Activated naive CD4-positive, alpha-beta T cell treated with anti-CD3 and anti-CD28 coated beads, Interleukin-2, amount 10 ng/mL, durations not matched to agents 7 days and 5 days (primary cell): ENCODE measurements around the gene MXD4.
A peak's percentile ranks its signal among the peaks of the same experiment; 100 is the strongest.
"Not testable (repeated sequence)": the region's sequence is repeated elsewhere in the genome, so short reads cannot be mapped to it uniquely, and the experiment has no call there.

ENCODE experiments used
- CTCF ChIA-PET: fragments of 350-600 bp; sonication (Branson Sonifier 250); formaldehyde crosslinking; loops from one replicate; lab custom pipeline; 2021; ENCODE audit warnings: antibody characterized with exemption; lab: Charles Lee
- DNase-seq: peaks from one replicate; pipeline ENCODE4 v3.0.0-alpha.2; 2020
- H3K27ac Mint-ChIP-seq: one replicate; pipeline ENCODE4 v1.8.0; 2021; ENCODE audit warnings: mild to moderate bottlenecking, moderate library complexity, mixed read lengths
- H3K27me3 Mint-ChIP-seq: one replicate; pipeline ENCODE4 v1.8.0; 2021; ENCODE audit warnings: mild to moderate bottlenecking, mixed read lengths
- H3K36me3 Mint-ChIP-seq: one replicate; pipeline ENCODE4 v1.8.0; 2021; ENCODE audit warnings: mixed read lengths
- H3K4me1 Mint-ChIP-seq: one replicate; pipeline ENCODE4 v1.8.0; 2021; ENCODE audit warnings: mixed read lengths
- H3K4me3 Mint-ChIP-seq: one replicate; pipeline ENCODE4 v1.8.0; 2021; ENCODE audit warnings: mild to moderate bottlenecking, moderate library complexity, mixed read lengths
- H3K9me3 Mint-ChIP-seq: one replicate; pipeline ENCODE4 v1.8.0; 2021; ENCODE audit warnings: mixed read lengths

MXD4 gene

DNA sequence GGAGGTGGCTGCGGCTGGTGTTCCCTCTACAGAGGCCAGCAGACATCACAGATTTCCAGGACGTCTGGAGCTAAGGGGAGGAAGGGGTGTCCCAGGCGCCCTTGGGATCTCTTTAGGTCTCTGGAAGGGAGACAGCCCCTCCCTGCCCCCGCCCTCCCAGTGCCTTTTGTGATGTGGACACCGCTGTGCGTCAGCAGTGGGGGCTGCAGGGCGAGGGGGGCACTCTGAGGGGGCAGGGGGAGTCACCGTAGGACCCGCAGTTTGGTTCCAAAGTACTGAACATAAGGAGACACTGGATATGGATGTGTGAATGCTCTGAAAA is 25.6 kb upstream of the MXD4 start:
- H3K4me1 Mint-ChIP-seq: peaks cover 32% of the 10 kb centered on the region
- H3K9me3 Mint-ChIP-seq: no peaks in the 10 kb centered on the region
- no peak overlapping the region for H3K4me3 Mint-ChIP-seq

GRCh38 chr4:2286904-2287593 is 25.1 kb upstream of the MXD4 start:
- Mint-ChIP-seq H3K4me3 (no peak overlapping the region), H3K27ac (no peak overlapping the region), H3K4me1 (peaks cover 37% of the 10 kb centered on the region), H3K9me3 (no peaks in the 10 kb centered on the region), H3K36me3 (peaks cover 3% of the 10 kb centered on the region), H3K27me3 (peaks cover 16% of the 10 kb centered on the region)
- DNase-seq: peak; percentile 17
- CTCF ChIA-PET: no interaction called here

More for the DNA sequence above, 25.6 kb upstream of the MXD4 start:
- no peak for DNase-seq
- no peak overlapping the region for H3K27ac Mint-ChIP-seq
- H3K36me3 Mint-ChIP-seq: no peaks in the 10 kb centered on the region
- peaks cover 21% of the 10 kb centered on the region for H3K27me3 Mint-ChIP-seq
- CTCF ChIA-PET: no interaction called here

DNA sequence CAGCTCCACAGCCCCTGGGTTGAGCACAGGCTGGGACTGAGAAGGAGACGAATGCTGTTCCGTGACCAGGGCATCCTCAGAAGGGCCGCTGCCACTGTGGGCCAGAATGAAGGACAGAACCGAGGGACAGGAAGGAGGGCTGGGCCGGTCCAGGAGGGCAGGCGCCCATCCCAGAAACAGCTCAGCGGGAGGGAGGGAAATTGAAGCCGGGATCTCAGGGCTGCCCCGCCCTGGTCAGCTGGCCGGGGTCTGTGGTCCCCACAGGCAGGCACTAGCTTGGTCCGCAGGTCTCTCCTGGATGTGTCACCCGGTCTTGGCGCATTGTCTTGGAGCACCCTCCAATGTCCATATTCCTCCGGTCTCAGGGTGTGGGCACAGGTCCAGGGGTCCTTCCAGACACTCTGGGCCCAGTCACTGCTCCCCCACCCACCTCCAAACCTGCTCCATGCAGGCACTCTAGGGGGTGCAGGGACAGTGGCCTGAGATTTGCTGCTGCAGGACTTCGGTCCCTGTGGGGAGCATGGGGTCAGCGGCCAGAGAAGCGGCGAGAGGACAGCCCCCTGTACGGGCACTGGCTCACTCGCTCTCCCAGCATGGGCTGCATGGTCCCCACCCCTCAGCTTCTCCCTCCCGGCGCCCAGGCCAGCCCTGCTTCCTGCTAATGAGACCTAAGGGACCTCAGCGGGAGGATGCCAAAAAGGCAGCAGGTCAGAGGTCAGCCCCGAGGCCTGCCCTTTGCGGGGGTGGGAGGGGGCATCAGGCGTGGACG is 23.9 kb upstream of the MXD4 start:
- DNase-seq: peak; percentile 14
- Mint-ChIP-seq H3K27me3 (peaks cover 4% of the 10 kb centered on the region), H3K9me3 (no peaks in the 10 kb centered on the region), H3K4me3 (no peak overlapping the region), H3K36me3 (peaks cover 3% of the 10 kb centered on the region), H3K4me1 (peaks cover 43% of the 10 kb centered on the region), H3K27ac (no peak overlapping the region)
- CTCF ChIA-PET: no interaction called here

DNA sequence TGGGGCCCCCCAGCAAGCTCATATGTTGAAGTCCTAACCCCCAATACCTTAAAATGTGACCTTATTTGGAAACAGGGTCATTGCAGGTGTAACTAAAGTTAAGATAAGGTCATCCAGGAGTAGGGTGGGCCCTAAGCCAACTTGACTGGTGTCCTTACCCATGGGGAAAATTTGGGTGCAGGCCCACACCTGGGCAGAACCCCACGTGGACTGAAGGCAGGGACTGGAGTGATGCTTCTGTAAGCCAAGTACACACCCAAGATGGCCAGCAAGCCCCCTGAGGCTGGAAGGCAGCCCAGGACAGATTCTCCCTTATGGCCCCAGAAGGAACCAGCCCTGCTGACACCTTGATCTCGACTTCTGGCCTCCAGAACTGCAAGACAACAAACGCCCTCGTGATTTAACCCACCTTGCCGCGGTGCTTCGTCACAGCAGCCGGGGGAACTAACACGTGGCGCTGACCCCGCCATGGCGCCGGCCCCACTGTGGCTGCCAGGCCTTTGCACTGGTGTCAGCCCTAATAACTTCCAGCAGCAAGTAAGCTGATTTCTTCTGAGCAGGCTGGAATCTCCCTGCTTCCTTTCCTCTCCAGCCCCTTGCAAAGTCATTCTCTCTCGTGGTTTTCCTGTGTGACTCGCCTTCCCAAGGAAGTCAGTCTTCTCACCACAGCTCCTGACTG is 23.2 kb upstream of the MXD4 start:
- Mint-ChIP-seq H3K4me3 (no peak overlapping the region), H3K27ac (no peak overlapping the region), H3K27me3 (peaks cover 4% of the 10 kb centered on the region), H3K4me1 (peaks cover 41% of the 10 kb centered on the region), H3K36me3 (peaks cover 3% of the 10 kb centered on the region), H3K9me3 (no peaks in the 10 kb centered on the region)
- CTCF ChIA-PET: no interaction called here
- peak; percentile 16 for DNase-seq

GRCh38 chr4:2284161-2284933 is 22.4 kb upstream of the MXD4 start:
- peak; percentile 19 for DNase-seq
- Mint-ChIP-seq H3K27me3 (peaks cover 4% of the 10 kb centered on the region), H3K27ac (no peak overlapping the region), H3K4me1 (peaks cover 38% of the 10 kb centered on the region), H3K36me3 (peaks cover 3% of the 10 kb centered on the region), H3K4me3 (no peak overlapping the region), H3K9me3 (no peaks in the 10 kb centered on the region)
- CTCF ChIA-PET: no interaction called here

DNA sequence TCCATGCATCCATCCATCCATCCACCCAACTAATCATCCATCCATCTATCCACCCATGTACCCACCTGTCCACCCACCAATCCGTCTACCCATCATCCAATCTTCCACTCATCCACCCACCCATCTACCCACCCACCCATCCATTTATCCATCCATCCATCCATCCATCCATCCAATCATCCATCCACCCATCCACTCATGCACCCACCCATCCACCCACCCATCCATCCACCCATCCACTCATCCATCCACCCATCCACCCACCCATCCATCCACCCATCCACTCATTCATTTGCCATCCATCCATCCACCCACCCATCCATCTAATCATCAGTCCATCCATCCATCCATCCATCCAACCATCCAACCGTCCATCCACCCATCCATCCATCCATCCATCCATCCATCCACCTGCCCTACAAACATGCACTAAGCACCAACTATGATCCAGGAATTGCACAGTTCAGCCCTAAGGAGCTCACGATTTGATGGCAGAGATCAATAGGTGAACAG is 21.3 kb upstream of the MXD4 start:
- no peak overlapping the region for H3K4me3 Mint-ChIP-seq
- CTCF ChIA-PET: interaction anchor here (1.3 to 1.8 kb wide), 2 partner anchors 73 to 130 kb away, joined by 3 to 6 read pairs; no protein-coding TSS in a partner anchor
- no peak overlapping the region for H3K27ac Mint-ChIP-seq
- no peaks in the 10 kb centered on the region for H3K9me3 Mint-ChIP-seq
- H3K36me3 Mint-ChIP-seq: peaks cover 3% of the 10 kb centered on the region
- no peak for DNase-seq
- H3K27me3 Mint-ChIP-seq: peaks cover 4% of the 10 kb centered on the region
- H3K4me1 Mint-ChIP-seq: peaks cover 38% of the 10 kb centered on the region

DNA sequence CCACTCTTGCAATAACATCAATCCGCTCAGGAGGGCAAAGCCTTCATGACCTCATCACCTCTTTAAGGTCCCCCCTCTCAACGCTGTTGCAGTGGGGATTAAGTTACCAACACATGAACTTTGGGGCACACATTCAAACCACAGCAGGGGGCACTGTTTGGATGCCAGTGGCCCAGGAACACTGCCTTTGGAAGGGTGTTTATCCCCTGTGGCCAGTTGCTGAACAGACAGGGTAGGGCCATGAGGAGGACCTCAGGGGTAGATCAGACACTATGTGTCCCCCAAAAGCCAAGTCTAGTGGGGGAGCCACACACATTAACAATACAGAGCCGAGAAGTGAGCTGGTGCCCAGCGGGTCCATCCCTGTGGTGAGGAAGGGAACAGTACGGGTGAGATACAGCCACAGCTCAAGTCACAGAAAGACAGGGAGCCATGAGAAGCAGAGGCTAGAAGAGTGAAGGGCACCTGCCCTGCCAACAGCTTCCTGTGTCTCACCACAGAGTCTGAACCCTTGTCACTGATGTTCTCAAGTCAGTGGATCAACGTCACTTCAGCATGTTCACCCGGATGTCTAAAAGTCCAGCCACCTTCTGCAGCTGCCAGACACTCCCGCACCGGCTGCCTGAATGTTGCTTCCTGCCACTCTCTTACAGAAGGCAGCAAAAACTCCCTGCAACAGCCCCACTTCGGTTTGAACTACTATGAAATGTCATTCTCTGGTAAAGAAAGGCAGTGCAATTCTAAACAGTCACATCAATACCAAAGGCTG is 19.9 kb upstream of the MXD4 start:
- Mint-ChIP-seq H3K36me3 (peaks cover 3% of the 10 kb centered on the region), H3K27ac (peak overlapping the region; percentile 95), H3K4me3 (peak overlapping the region; percentile 32), H3K4me1 (peaks cover 38% of the 10 kb centered on the region), H3K9me3 (no peaks in the 10 kb centered on the region), H3K27me3 (peaks cover 4% of the 10 kb centered on the region)
- CTCF ChIA-PET: interaction anchor here (0.6 to 1.8 kb wide), 8 partner anchors 9 to 141 kb away, joined by 3 to 6 read pairs (median 3); no protein-coding TSS in a partner anchor
- DNase-seq: peak; percentile 88

DNA sequence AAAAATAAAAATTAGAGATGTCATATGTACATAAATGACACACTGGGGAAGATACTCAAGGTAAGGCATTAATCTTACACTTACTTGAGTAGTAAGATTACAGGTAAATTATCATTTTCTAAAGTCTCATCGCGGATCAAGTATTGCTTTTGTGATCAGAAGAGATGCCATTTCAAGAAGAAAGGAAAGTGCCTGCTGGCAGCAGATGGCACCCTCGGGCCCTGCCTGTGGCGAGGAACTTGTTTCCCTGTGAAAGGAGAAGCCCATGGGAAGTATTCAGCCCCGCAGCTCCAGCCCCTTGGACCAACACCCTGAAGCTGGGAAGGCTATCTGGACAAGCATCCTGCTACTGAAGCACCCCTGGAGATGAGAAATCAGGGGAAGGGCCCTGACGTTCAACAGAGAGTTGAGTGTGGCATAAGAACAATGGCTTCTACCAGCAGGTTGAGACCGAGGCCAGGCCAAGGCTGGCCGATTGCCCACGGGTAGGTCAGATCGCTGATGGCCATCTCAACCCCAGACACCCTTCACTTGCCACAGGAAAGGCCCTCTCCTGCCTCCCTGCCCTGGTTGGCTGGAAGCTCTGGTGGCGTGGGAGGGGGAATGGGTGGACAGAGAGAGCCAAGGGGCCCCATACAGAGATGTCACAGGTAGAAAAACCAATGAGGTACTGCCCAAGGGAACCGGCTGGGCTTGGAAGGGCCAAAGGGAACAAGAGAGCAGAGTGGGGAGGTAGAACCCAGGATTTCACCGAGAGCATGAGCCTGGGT is 18.8 kb upstream of the MXD4 start:
- Mint-ChIP-seq H3K9me3 (no peaks in the 10 kb centered on the region), H3K4me3 (no peak overlapping the region)

DNA sequence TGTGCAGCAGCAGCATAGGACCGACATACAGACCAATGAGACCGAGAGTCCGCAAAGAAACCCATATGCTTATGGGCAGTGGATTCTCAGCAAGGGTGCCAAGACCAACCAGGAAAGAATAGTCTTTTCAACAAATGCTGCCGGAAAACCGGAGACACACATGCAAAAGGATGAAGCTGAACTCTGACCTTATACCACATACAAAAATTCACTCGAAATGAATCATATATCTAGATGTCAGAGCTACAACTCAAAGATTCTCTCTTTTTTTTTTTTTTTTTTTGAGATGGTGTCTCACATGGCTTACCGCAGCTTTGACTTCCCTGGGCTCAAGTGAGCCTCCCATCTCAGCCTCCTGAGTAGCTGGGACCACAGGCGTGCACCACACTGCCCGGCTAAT is 16.0 kb upstream of the MXD4 start:
- peaks cover 27% of the 10 kb centered on the region for H3K4me1 Mint-ChIP-seq
- DNase-seq: no peak
- CTCF ChIA-PET: no interaction called here
- no peak overlapping the region for H3K27ac Mint-ChIP-seq
- H3K36me3 Mint-ChIP-seq: peaks cover 3% of the 10 kb centered on the region
- no peaks in the 10 kb centered on the region for H3K27me3 Mint-ChIP-seq
- H3K9me3 Mint-ChIP-seq: no peaks in the 10 kb centered on the region
- no peak overlapping the region for H3K4me3 Mint-ChIP-seq

More for the DNA sequence above, 18.8 kb upstream of the MXD4 start:
- Mint-ChIP-seq H3K27me3 (peaks cover 4% of the 10 kb centered on the region), H3K27ac (peak overlapping the region; percentile 95), H3K36me3 (peaks cover 3% of the 10 kb centered on the region), H3K4me1 (peaks cover 36% of the 10 kb centered on the region)
- DNase-seq: no peak
- CTCF ChIA-PET: no interaction called here

DNA sequence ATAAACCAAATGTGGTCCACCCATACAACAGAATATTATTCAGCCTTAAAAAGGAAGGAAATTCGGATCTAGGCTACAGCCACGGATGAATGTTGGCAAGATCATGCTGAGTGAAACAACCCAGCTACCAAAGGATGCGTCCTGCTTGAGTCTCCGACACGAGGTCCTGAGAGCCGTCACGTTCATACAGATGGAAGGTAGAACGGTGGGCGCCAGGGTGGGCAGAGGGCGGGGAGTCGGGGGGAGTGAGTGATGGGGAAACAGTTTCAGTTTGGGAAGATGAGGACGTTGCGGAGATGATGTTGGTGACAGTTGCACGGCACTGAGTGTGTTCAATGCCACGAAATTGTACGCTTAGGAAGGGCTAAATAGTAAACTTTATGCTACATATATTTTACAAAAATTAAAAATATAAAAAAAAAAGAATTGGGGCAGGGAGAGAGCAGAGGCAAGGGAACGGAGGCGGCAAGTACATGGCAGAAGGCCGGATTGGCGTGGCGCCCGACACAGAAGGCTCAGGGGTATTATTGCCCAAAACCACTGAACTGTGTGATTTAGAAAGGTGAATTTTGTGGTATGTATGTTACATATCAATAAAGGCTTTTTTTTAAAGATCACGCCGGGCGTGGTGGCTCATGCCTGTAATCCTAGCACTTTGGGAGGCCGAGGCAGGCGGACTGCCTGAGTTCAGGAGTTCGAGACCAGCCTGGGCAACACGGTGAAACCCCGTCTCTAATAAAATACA is 14.8 kb upstream of the MXD4 start:
- H3K4me1 Mint-ChIP-seq: peaks cover 17% of the 10 kb centered on the region
- H3K9me3 Mint-ChIP-seq: no peaks in the 10 kb centered on the region
- DNase-seq: no peak
- CTCF ChIA-PET: no interaction called here
- no peaks in the 10 kb centered on the region for H3K27me3 Mint-ChIP-seq
- no peak overlapping the region for H3K4me3 Mint-ChIP-seq
- H3K36me3 Mint-ChIP-seq: no peaks in the 10 kb centered on the region
- H3K27ac Mint-ChIP-seq: no peak overlapping the region

- no peaks in the 10 kb centered on the region for H3K9me3 Mint-ChIP-seq
- H3K36me3 Mint-ChIP-seq: no peaks in the 10 kb centered on the region
- peaks cover 6% of the 10 kb centered on the region for H3K4me1 Mint-ChIP-seq
- H3K27me3 Mint-ChIP-seq: no peaks in the 10 kb centered on the region
- no peak for DNase-seq
- CTCF ChIA-PET: no interaction called here
- no peak overlapping the region for H3K27ac Mint-ChIP-seq
- no peak overlapping the region for H3K4me3 Mint-ChIP-seq
Measured at GRCh38 chr4:2275546-2276251, 13.8 kb upstream of the MXD4 start.

DNA sequence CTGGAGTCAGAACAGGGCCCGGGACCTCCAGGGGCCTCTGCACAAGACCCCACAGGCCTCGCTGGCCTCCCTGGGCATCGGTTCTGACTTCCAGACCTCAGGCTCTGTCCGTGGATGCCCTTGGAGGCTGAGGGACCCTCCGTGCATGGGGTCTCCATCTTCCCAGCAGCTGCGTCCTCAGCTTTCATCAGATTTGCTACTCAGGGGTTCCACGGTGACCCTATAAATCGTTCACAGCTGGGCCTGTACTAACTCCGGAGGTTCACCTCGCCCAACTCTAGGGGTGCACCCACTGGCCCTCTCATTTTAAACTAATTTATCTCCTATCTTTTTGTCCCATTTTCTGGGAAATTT is 13.1 kb upstream of the MXD4 start:
- H3K9me3 Mint-ChIP-seq, H3K4me3 Mint-ChIP-seq, CTCF ChIA-PET, H3K4me1 Mint-ChIP-seq, H3K27ac Mint-ChIP-seq, H3K27me3 Mint-ChIP-seq, DNase-seq, H3K36me3 Mint-ChIP-seq: not testable (repeated sequence)
